ENCODE results near the gene CT45A3.
"Not testable (repeated sequence)": the region's sequence is repeated elsewhere in the genome, so short reads cannot be mapped to it uniquely, and the experiment has no call there.

CT45A3 gene

GRCh38 chrX:135768091-135768490, at the start of gene CT45A3:
CT45A3 (minus strand) TSS chrX:135768191; CDS start chrX:135764444, 3,747 bp downstream.
- not testable (repeated sequence) for DNase-seq

- not testable (repeated sequence) for DNase-seq
These were observed 34.7 kb upstream of the CT45A3 start, which contains the start of gene CT45A6 for GRCh38 chrX:135802687-135803086. CT45A6 (minus strand) TSS chrX:135802787; CDS start chrX:135798993, 3,794 bp downstream.

- not testable (repeated sequence) for DNase-seq
These were observed 17.4 kb upstream of the CT45A3 start, which contains the start of gene CT45A5 for GRCh38 chrX:135785403-135785802. CT45A5 (minus strand) TSS chrX:135785503; CDS start chrX:135781729, 3,774 bp downstream.

- not testable (repeated sequence) for DNase-seq
These were observed 23.3 kb downstream of the CT45A3 start for GRCh38 chrX:135744739-135745138.

GRCh38 chrX:135741192-135741715, 26.7 kb downstream of the CT45A3 start:
- DNase-seq, result no peak

GRCh38 chrX:135740681-135741149, 27.3 kb downstream of the CT45A3 start:
- DNase-seq, result no peak

- DNase-seq, result no peak
These were observed 30.5 kb downstream of the CT45A3 start for GRCh38 chrX:135737366-135738071.

GRCh38 chrX:135734666-135735065, 33.3 kb downstream of the CT45A3 start:
- not testable (repeated sequence) for DNase-seq

GRCh38 chrX:135713795-135714194, 54.2 kb downstream of the CT45A3 start:
- no peak for DNase-seq

GRCh38 chrX:135713183-135713689, 54.8 kb downstream of the CT45A3 start, which contains the start of gene CT45A1:
CT45A1 (plus strand) TSS chrX:135713639; CDS start chrX:135718941, 5,302 bp downstream.
- not testable (repeated sequence) for DNase-seq
